Thoracic aorta (tissue), 2 donors: Measurements from ENCODE around the gene VPS39. TPM values are rescaled to one million over a fixed set of nuclear protein-coding genes. Genes with fewer than 3 reads are reported as not detected.

ENCODE experiments used
- ATAC-seq: fragments of 150-250 bp; one replicate; pipeline ENCODE4 v1.8.0; 2017; ENCODE audit warnings: low read depth; ENCODE audit not compliant: insufficient number of reproducible peaks, low FRiP score
- DNase-seq: peaks from one replicate; pipeline ENCODE4 v3.0.0-alpha.2; 2020; ENCODE audit warnings: low spot score
- H3K27ac ChIP-seq, 2 donors: fragments of 200-600 bp; sonication (generic); 1 replicate in 1 of 2; 2 replicates in 1 of 2; pipeline ENCODE4 v1.5.1; 2016; ENCODE audit warnings: mild to moderate bottlenecking in 2 of 2, moderate library complexity in 2 of 2
- H3K27me3 ChIP-seq: fragments of 200-600 bp; sonication (generic); replicated peaks from 2 replicates; pipeline ENCODE4 v1.6.0; 2016; ENCODE audit warnings: mild to moderate bottlenecking; ENCODE audit not compliant: insufficient read depth
- H3K36me3 ChIP-seq: fragments of 200-600 bp; sonication (generic); one replicate; pipeline ENCODE4 v1.5.1; 2016
- H3K4me1 ChIP-seq, 2 donors: fragments of 200-600 bp; sonication (generic); 1 replicate in 1 of 2; 2 replicates in 1 of 2; pipeline versions ENCODE4 v1.5.1 to v1.6.0; 2016; ENCODE audit warnings: low read depth in 2 of 2, mild to moderate bottlenecking in 1 of 2; ENCODE audit not compliant: control insufficient read depth in 1 of 2
- H3K4me3 ChIP-seq: fragments of 200-600 bp; sonication (generic); 2 replicates; pipeline ENCODE4 v1.5.1; 2016; ENCODE audit warnings: mild to moderate bottlenecking
- H3K9me3 ChIP-seq: fragments of 200-600 bp; sonication (generic); 2 replicates; pipeline ENCODE4 v1.5.1; 2016
- total RNA-seq, 2 donors: library from RNA; depleted of rRNA; stranded (reverse); fragments of >200 nt; gene quantifications; one replicate each; pipeline versions ENCODE4 v1.1.0 to v1.2.3, GENCODE V29; 2016
- TF ChIP-seq, protein P1 (sequence below): fragments of 200-600 bp; sonication (generic); IDR thresholded peaks from one replicate; pipeline ENCODE4 v1.5.1; 2019; ENCODE audit warnings: antibody characterized with exemption

VPS39 gene
- total RNA-seq, 2 donors from 2014 or later: 89.9 to 156 TPM

DNA sequence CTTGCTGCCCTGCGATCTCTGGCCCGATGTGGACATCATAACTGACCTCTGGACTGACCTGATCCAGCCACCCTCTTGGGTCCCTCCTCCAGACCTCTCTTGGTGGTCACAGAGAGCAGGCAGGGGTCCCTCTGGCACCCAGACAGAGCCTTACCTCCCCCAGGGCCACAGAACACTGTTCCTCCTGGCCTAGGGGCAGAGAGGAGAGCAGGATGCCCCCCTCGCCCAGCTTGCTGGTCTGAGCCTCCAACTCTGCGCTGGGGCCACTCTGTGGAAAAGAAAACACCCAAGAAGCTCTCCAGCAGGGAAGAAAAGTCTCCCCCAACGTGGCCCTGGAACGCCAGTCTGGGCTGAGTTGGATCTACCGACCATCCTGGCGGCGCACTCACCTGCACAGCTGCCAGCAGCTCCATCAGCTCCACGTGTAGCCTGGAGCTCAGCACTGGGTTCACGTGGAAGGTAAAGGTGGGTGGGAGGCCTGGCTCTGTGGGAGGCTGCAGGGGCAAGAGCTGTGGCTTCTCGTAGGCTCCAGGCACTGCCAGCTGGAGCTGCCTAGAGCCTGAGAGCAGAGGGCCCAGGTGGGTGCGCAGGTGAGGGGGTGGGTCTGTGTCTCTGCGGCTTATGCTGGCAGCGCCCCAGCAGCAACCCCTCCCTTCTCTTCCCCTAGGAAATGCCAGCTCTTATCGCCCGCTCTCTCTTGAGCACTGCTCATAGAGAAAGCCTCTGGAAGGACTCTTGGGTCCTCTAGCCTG is 57.7 kb downstream of the VPS39 start:
- DNase-seq (no peak), ATAC-seq (no peak)
- Histone ChIP-seq H3K27ac (no peak overlapping the region), H3K4me3 (no peak overlapping the region), H3K4me1 (peaks cover 2 to 16% of the 10 kb centered on the region in 2 donors), H3K9me3 (no peaks in the 10 kb centered on the region), H3K27me3 (no peaks in the 10 kb centered on the region), H3K36me3 (no peaks in the 10 kb centered on the region)
- TF ChIP-seq, protein P1, sequence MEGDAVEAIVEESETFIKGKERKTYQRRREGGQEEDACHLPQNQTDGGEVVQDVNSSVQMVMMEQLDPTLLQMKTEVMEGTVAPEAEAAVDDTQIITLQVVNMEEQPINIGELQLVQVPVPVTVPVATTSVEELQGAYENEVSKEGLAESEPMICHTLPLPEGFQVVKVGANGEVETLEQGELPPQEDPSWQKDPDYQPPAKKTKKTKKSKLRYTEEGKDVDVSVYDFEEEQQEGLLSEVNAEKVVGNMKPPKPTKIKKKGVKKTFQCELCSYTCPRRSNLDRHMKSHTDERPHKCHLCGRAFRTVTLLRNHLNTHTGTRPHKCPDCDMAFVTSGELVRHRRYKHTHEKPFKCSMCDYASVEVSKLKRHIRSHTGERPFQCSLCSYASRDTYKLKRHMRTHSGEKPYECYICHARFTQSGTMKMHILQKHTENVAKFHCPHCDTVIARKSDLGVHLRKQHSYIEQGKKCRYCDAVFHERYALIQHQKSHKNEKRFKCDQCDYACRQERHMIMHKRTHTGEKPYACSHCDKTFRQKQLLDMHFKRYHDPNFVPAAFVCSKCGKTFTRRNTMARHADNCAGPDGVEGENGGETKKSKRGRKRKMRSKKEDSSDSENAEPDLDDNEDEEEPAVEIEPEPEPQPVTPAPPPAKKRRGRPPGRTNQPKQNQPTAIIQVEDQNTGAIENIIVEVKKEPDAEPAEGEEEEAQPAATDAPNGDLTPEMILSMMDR: no peak

DNA sequence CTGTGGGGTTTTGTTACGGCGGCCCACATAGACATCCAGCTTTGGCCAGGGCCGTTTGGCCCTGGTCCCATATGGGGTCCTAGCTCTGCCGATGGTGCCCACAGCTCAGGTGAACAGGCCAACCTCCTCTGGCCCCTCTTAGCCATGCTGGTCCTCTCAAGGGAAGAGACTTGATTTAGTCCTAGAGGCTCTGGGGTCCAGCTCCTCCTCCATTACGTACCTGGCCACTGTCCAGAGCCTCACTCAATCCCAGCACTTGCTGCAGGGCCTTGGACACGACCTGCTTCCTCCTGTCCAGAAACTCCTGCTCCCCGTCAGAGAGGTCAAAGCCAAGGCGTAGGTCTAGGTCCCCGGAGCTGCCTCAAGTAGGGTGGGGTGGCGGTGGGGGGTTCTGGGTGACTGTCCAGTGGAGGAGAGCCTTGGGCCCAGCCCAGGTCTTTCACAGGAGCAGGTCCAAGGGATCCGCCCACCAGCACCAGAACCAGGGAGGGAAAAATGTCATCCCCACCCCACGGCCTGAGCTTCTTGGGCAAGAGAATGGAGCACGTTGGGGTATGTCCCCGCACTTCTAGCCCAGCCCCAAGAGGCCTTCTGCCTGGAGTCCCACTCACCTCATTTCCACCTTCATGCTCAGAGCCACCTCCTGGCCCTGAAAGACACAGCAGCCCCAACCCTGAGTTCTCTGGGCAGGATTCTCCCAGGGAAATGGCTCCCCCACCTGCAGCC is 58.4 kb downstream of the VPS39 start:
- no peaks in the 10 kb centered on the region for H3K36me3 ChIP-seq
- no peak overlapping the region for H3K27ac ChIP-seq
- no peak overlapping the region for H3K4me3 ChIP-seq
- no peak for DNase-seq
- TF ChIP-seq, protein P1: no peak
- no peaks in the 10 kb centered on the region for H3K27me3 ChIP-seq
- H3K4me1 ChIP-seq: peaks cover 2 to 16% of the 10 kb centered on the region in 2 donors
- no peaks in the 10 kb centered on the region for H3K9me3 ChIP-seq
- ATAC-seq: no peak

DNA sequence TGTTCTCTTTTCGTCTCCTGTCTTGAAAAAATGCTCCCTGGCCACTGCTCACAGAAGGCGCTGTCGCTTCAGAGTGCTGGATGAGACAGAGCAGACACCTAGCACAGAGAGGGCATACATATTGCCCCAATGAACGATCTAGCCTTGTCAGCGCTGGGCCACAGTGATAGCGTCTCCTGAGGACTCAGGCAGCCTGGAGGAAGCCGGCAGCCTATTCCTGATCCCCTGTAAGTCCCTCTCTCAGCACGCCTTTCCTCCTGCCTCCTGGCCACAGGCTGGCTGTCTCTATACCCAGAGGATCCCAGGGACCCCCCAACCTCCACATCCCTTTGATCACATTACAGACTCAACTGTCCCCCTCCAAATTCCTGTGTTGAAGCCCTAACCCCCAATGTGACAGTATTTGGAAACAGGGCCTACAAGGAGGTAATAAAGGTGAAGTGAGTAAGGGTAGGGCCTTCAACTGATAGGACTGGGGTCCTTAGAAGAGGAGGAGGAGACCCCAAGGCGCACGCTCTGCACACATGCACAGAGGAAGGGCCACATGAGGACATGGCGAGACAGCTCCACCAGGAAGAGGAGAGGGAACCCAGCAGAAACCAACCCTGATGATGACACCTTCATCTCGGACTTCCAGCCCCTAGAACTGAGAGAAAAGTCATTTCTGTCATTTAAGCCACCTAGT is 59.2 kb downstream of the VPS39 start:
- no peak for DNase-seq
- no peak for ATAC-seq

DNA sequence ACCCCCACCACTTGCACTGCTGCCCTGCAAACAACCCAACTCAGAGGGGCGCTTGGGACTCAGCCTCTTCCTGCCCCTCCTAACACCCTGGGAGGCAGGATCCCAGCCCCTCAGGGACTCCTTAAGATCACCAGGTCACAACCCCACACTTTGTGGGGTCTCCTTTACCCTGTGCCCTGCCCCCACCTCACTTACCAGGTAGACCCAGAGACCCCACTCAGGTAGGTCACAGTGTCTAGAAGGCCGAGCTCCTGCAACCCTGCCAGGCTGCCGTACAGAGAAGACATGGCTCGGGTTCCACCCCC is 60.7 kb downstream of the VPS39 start:
- ATAC-seq: no peak
- H3K27me3 ChIP-seq: no peaks in the 10 kb centered on the region
- no peak overlapping the region for H3K27ac ChIP-seq
- TF ChIP-seq, protein P1: no peak
- peaks cover 2 to 12% of the 10 kb centered on the region in 2 donors for H3K4me1 ChIP-seq
- no peak for DNase-seq
- no peak overlapping the region for H3K4me3 ChIP-seq
- no peaks in the 10 kb centered on the region for H3K36me3 ChIP-seq
- no peaks in the 10 kb centered on the region for H3K9me3 ChIP-seq

More for the DNA sequence above, 59.2 kb downstream of the VPS39 start:
- Histone ChIP-seq H3K27ac (no peak overlapping the region), H3K36me3 (no peaks in the 10 kb centered on the region), H3K4me1 (peaks cover 2 to 16% of the 10 kb centered on the region in 2 donors), H3K9me3 (no peaks in the 10 kb centered on the region), H3K27me3 (no peaks in the 10 kb centered on the region), H3K4me3 (no peak overlapping the region)
- TF ChIP-seq, protein P1: no peak
